GM04503 (cell line): ENCODE measurements around the gene CD163.
"Not testable (repeated sequence)": the region's sequence is repeated elsewhere in the genome, so short reads cannot be mapped to it uniquely, and the experiment has no call there.

Source experiments
- DNase-seq: peaks from one replicate; pipeline ENCODE4 v3.0.0-alpha.2; 2012; ENCODE audit warnings: low read depth

CD163 gene

GRCh38 chr12:7503686-7504415, at the start of gene CD163:
CD163 (minus strand) TSS chr12:7503777; CDS start chr12:7503690, 87 bp downstream.
- DNase-seq: no peak

- DNase-seq: peak; percentile 70
These were observed 39.2 kb upstream of the CD163 start for GRCh38 chr12:7542813-7543212.

GRCh38 chr12:7542046-7542445, 38.5 kb upstream of the CD163 start:
- DNase-seq: no peak

GRCh38 chr12:7514416-7514815, 10.8 kb upstream of the CD163 start:
- no peak for DNase-seq

- DNase-seq: peak; percentile 93
These were observed 9.0 kb upstream of the CD163 start for GRCh38 chr12:7512553-7512952.

GRCh38 chr12:7509793-7510470, 6.4 kb upstream of the CD163 start:
- not testable (repeated sequence) for DNase-seq

- DNase-seq: no peak
These were observed 965 bp downstream of the CD163 start for GRCh38 chr12:7502612-7503011.

- DNase-seq: no peak
These were observed 2.5 kb downstream of the CD163 start for GRCh38 chr12:7501031-7501588.

GRCh38 chr12:7499636-7500035, 3.9 kb downstream of the CD163 start:
- DNase-seq: no peak

GRCh38 chr12:7498809-7499208, 4.8 kb downstream of the CD163 start:
- DNase-seq: peak; percentile 91

- DNase-seq: no peak
These were observed 5.9 kb downstream of the CD163 start for GRCh38 chr12:7497661-7498060.

GRCh38 chr12:7496451-7496850, 7.1 kb downstream of the CD163 start:
- DNase-seq: no peak

- no peak for DNase-seq
These were observed 8.4 kb downstream of the CD163 start for GRCh38 chr12:7495136-7495535.

GRCh38 chr12:7493006-7493405, 10.6 kb downstream of the CD163 start:
- no peak for DNase-seq

GRCh38 chr12:7486512-7486911, 17.1 kb downstream of the CD163 start:
- no peak for DNase-seq

- DNase-seq: no peak
These were observed 18.5 kb downstream of the CD163 start for GRCh38 chr12:7485095-7485494.

GRCh38 chr12:7483343-7483742, 20.2 kb downstream of the CD163 start:
- no peak for DNase-seq

- DNase-seq: no peak
These were observed 23.8 kb downstream of the CD163 start for GRCh38 chr12:7479771-7480170.

GRCh38 chr12:7472060-7472459, 31.5 kb downstream of the CD163 start:
- no peak for DNase-seq

- DNase-seq: no peak
These were observed 43.0 kb downstream of the CD163 start for GRCh38 chr12:7460375-7461259.

GRCh38 chr12:7459973-7460372, 43.6 kb downstream of the CD163 start:
- DNase-seq: no peak

GRCh38 chr12:7451756-7452155, 51.8 kb downstream of the CD163 start:
- no peak for DNase-seq
